ENCODE results near the gene PTPRG.

The PTPRG gene

GRCh38 chr3:61665987-61666386 is 104.6 kb downstream of the PTPRG start:
- no peaks in the 10 kb centered on the region for H3F3A ChIP-seq (ENCODE audit: control insufficient read depth, insufficient read depth)

GRCh38 chr3:61666615-61667330 is 105.4 kb downstream of the PTPRG start:
- Histone ChIP-seq H3K9me3 (ENCODE audit: control insufficient read depth, insufficient read depth, low read length) (no peaks in the 10 kb centered on the region), H3K4me2 (ENCODE audit: low read length) (no peak overlapping the region), H3K27ac (ENCODE audit: low read depth, low read length) (no peak overlapping the region), H3K9me2 (replicated peaks; ENCODE audit: control insufficient read depth, low read length) (no peaks in the 10 kb centered on the region), H3K4me1 (ENCODE audit: control insufficient read depth, low read length) (no peaks in the 10 kb centered on the region), H3K27me3 (ENCODE audit: control insufficient read depth, low read length) (no peaks in the 10 kb centered on the region), H3K4me3 (ENCODE audit: low read length) (no peak overlapping the region), H3K36me3 (ENCODE audit: control insufficient read depth, low read length) (no peaks in the 10 kb centered on the region), H4K20me1 (ENCODE audit: control insufficient read depth, insufficient read depth, low read depth, low read length) (no peaks in the 10 kb centered on the region), H3K79me2 (ENCODE audit: control insufficient read depth, low read length) (no peaks in the 10 kb centered on the region), H3F3A (ENCODE audit: control insufficient read depth, insufficient read depth) (no peaks in the 10 kb centered on the region)
- no peak for TF ChIP-seq EZH2phosphoT487 (IDR thresholded peaks at IDR 0.05; ENCODE audit: borderline replicate concordance, low read length)
- TF ChIP-seq CTCF (IDR thresholded peaks at IDR 0.05; ENCODE audit: low read depth, low read length, poor library complexity, severe bottlenecking) = no peak

More at GRCh38 chr3:61665987-61666386, 104.6 kb downstream of the PTPRG start:
- Histone ChIP-seq H3K27me3 (ENCODE audit: control insufficient read depth, low read length) (no peaks in the 10 kb centered on the region), H3K9me2 (replicated peaks; ENCODE audit: control insufficient read depth, low read length) (no peaks in the 10 kb centered on the region), H3K4me3 (ENCODE audit: low read length) (no peak overlapping the region), H3K27ac (ENCODE audit: low read depth, low read length) (no peak overlapping the region), H3K36me3 (ENCODE audit: control insufficient read depth, low read length) (no peaks in the 10 kb centered on the region), H3K79me2 (ENCODE audit: control insufficient read depth, low read length) (no peaks in the 10 kb centered on the region), H3K4me1 (ENCODE audit: control insufficient read depth, low read length) (no peaks in the 10 kb centered on the region), H4K20me1 (ENCODE audit: control insufficient read depth, insufficient read depth, low read depth, low read length) (no peaks in the 10 kb centered on the region), H3K4me2 (ENCODE audit: low read length) (no peak overlapping the region), H3K9me3 (ENCODE audit: control insufficient read depth, insufficient read depth, low read length) (no peaks in the 10 kb centered on the region)
- no peak for TF ChIP-seq CTCF (IDR thresholded peaks at IDR 0.05; ENCODE audit: low read depth, low read length, poor library complexity, severe bottlenecking)
- no peak for TF ChIP-seq EZH2phosphoT487 (IDR thresholded peaks at IDR 0.05; ENCODE audit: borderline replicate concordance, low read length)

GRCh38 chr3:61667383-61667782 is 106.0 kb downstream of the PTPRG start:
- Histone ChIP-seq H3K4me3 (ENCODE audit: low read length) (no peak overlapping the region), H3K27ac (ENCODE audit: low read depth, low read length) (no peak overlapping the region), H3K4me1 (ENCODE audit: control insufficient read depth, low read length) (no peaks in the 10 kb centered on the region), H3K4me2 (ENCODE audit: low read length) (no peak overlapping the region), H3K9me3 (ENCODE audit: control insufficient read depth, insufficient read depth, low read length) (no peaks in the 10 kb centered on the region), H3K79me2 (ENCODE audit: control insufficient read depth, low read length) (no peaks in the 10 kb centered on the region), H3K27me3 (ENCODE audit: control insufficient read depth, low read length) (no peaks in the 10 kb centered on the region), H3F3A (ENCODE audit: control insufficient read depth, insufficient read depth) (no peaks in the 10 kb centered on the region), H4K20me1 (ENCODE audit: control insufficient read depth, insufficient read depth, low read depth, low read length) (no peaks in the 10 kb centered on the region), H3K9me2 (replicated peaks; ENCODE audit: control insufficient read depth, low read length) (no peaks in the 10 kb centered on the region), H3K36me3 (ENCODE audit: control insufficient read depth, low read length) (no peaks in the 10 kb centered on the region)
- TF ChIP-seq CTCF (IDR thresholded peaks at IDR 0.05; ENCODE audit: low read depth, low read length, poor library complexity, severe bottlenecking) (no peak), EZH2phosphoT487 (IDR thresholded peaks at IDR 0.05; ENCODE audit: borderline replicate concordance, low read length) (no peak)

Measured in DOHH2 (cell line).